HG03558 (cell line): Measurements from ENCODE around the gene PSTK.

Experiments used
- ATAC-seq: cut with Tn5 transposase; IDR thresholded peaks from one replicate; pipeline ENCODE4 v1.9.1; 2021; ENCODE audit warnings: moderate number of reproducible peaks; ENCODE audit not compliant: unreplicated experiment; ENCODE audit errors: extremely low read depth

PSTK gene

DNA sequence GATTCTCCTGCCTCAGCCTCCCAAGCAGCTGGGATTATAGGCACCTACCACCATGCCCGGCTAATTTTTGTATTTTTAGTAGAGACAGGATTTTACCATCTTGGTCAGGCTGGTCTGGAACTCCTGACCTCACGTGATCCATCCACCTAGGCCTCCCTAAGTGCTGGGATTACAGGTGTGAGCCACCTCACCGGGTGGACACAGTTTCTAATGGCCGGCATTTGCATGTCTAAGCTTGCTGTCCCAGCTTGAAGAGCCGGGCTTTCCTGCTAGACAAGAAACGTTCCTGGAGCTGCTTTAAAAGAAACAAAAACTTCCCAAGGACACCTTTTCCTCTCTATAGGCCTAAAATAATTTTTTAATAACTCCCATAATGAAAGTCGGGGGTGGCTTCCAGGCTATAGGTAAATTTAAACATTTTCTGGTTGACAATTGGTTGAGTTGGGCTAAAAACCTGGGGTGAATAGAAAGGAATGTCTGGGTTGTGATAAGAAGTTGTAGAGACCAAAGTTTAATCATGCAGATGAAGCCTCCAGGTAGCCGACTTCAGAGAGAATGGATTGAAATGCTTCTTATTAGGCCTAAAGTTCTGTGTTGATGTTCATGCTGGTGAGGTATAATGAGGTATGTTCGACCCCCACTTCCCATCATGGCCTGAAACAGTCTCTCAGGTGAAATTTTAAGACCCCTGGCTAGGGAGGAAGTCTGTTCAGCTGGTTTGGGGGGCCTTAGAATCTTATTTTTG, 37.4 kb downstream of the PSTK start:
- no peak for ATAC-seq

GRCh38 chr10:123018531-123018930, 38.3 kb downstream of the PSTK start:
- ATAC-seq: no peak

- no peak for ATAC-seq
Measured at GRCh38 chr10:123019264-123019663, 39.1 kb downstream of the PSTK start.

GRCh38 chr10:123019941-123020703, 39.9 kb downstream of the PSTK start:
- ATAC-seq: no peak

DNA sequence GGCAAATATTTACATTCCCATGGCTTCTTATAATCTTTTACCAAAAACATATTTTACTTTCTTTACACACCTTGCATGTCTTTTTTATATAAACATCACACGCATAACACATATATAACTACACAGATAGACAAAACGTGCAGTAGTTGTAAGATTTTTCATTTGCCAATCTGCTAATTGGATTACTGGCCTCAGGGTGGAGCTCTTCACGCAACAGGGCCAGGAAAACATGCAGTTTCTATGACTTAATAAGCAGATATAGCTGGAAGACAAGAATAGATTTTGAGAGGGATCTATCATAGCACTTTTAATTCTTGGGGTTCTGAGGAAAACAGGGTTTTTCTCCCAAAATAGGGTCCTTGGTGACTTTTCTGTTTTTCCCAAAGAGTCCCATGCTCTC, 41.3 kb downstream of the PSTK start:
- ATAC-seq: no peak

- no peak for ATAC-seq
Measured at GRCh38 chr10:123024540-123024939, 44.3 kb downstream of the PSTK start.

DNA sequence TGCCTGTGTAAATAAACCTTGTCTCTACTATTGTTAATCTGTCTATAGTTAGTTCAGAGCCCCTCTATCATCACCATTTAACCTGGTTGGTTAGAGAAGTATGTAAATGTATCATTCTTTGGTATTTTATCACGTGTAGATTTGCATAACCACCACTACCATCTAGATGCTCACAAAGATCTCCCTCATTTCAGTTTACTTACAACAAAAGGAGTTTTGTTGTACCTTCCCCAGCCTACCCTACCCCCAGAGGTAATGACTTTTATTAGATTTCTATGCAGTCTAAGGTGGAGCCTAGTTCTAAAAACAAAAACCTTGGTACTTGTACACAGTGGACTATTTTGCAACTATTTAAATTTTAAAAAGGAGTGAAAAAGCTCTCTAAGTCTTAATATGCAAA, 46.1 kb downstream of the PSTK start:
- ATAC-seq: no peak

DNA sequence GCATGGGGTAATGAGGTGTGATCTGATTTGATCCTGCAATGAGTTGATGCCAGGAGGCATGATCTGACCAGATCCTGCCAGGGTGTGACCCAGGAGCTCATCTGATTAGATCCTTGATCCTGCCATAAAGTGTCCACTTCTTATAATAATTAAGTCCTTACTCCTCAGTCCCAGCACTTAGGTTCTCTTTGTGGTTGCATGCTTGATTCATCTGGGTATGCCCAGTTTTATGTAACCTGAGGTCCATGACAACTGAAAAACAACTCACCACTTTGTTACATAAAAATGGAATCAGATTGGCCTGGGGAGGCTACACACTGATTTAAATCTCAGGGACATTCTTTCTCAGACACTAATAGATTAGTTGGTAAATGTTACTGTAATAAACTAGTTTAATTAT, 47.7 kb downstream of the PSTK start:
- ATAC-seq: no peak

DNA sequence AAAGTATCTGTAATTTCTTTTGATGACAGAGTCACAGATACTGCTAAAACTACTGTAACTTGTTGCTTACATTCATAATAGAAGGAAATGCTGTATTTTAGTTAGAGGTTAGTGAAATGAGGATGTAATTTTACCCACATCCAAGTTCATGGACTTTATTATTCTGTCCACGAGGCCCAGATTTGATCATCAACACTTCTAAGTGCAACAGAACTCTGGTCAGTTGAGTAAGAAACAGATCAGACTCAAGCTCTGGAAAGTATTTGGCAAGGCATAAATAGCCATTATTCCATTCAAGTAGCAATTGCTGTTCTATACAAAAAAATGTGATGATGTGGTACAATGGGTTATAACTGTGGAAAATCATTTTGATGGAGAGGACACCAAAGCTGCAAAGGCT, 50.9 kb downstream of the PSTK start:
- no peak for ATAC-seq

DNA sequence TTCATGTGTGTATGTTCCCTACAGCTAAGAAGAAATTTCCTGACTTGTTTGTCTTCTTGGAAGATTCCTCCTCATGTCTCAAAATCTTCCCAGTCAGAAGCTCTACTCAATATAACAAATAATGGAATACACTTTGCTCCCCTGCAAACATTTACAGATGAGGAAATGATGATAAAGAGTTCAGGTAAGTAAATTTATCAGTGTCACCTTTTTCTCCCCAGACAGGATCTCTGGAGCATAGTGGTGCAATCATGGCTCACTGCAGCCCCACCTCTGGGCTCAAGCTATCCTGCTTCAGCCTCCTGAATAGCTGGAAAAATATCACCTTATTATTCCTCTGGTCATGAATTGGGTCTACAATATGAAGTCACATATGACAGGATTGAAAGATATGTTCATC, 54.1 kb downstream of the PSTK start:
- ATAC-seq: no peak

- ATAC-seq: no peak
Measured at GRCh38 chr10:123035467-123036086, 55.4 kb downstream of the PSTK start.

GRCh38 chr10:123038782-123039631, 58.8 kb downstream of the PSTK start:
- no peak for ATAC-seq

DNA sequence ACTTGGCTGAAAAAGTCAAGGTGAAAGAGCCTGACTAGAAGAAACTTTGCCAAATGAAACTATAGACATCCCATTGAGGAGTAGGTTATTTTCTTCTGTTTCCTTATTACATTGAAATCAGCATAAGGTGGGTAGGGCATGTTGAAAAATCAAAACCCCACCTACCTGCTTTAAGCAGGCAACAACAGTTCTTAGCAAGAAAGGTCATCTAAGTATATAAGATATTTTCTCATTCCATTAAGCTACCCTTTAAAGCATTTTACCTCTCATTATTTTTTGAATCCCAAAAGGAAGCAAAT, 59.4 kb downstream of the PSTK start:
- ATAC-seq: no peak
